Measurements from ENCODE around the gene AHDC1.

AHDC1 gene

DNA sequence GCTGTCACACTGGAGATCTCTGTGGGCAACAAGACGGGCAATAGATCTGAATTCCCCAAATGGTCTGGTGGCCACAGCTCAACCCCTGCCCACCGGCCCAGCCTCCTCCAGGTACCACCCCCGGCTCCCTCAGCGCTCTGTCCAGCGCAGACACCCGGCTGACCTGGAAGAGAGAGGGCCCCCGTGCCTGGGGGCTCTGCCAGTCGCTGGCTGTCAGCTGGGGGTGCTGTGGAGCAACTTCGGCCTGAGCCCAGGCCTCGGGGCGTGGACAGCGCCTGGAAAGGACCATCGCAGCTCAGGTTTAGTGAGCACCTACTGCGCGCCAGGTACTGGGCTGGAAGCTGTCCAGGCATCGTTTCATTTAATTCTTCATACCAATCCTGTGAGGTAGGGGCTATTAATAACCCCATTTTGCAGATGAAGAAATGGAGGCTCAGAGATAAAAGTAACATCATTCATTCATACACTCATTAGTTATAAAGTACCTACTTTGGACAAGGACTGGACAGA is 51.0 kb downstream of the AHDC1 start:
- no peak for TF ChIP-seq Cebpa-rat (IDR thresholded peaks at IDR 0.05)
- no peak overlapping the region for H3K9ac ChIP-seq

DNA sequence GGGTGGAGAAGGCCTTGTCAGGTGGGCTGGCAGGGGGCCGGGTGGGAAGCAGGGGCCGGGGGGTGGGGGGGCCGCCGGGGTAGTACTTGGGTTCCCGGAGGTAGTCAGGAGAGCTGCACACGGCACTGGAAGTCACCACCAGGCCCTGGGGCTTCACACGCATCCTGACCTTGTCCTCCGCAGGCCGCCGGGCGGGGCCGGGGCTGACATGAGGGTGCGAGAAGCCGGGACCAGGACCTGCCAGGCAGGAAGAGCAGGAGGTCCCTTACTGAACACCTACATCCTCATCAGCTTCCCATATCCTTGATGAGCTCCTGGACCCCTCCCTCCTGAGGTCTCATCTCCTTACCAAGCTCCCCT is 52.0 kb downstream of the AHDC1 start:
- Histone ChIP-seq H3K4me1 (peaks cover 39% of the 10 kb centered on the region), H3K9me3 (no peaks in the 10 kb centered on the region), H4K20me1 (peaks cover 76% of the 10 kb centered on the region), H3K36me3 (peaks cover 79% of the 10 kb centered on the region), H3K4me2 (no peak overlapping the region), H3K9ac (no peak overlapping the region), H3K27me3 (no peaks in the 10 kb centered on the region), H3K27ac (no peak overlapping the region), H3K4me3 (no peak overlapping the region)
- no peak for TF ChIP-seq Cebpa-rat (IDR thresholded peaks at IDR 0.05)

More for the DNA sequence above, 51.0 kb downstream of the AHDC1 start:
- Histone ChIP-seq H3K4me3 (no peak overlapping the region), H3K9me3 (no peaks in the 10 kb centered on the region), H3K36me3 (peaks cover 73% of the 10 kb centered on the region), H4K20me1 (peaks cover 75% of the 10 kb centered on the region), H3K27ac (0 out of 2 replicates have a peak overlapping the region, but pooled peaks have one; percentile 41), H3K27me3 (no peaks in the 10 kb centered on the region), H3K4me1 (peaks cover 50% of the 10 kb centered on the region), H3K4me2 (no peak overlapping the region)

DNA sequence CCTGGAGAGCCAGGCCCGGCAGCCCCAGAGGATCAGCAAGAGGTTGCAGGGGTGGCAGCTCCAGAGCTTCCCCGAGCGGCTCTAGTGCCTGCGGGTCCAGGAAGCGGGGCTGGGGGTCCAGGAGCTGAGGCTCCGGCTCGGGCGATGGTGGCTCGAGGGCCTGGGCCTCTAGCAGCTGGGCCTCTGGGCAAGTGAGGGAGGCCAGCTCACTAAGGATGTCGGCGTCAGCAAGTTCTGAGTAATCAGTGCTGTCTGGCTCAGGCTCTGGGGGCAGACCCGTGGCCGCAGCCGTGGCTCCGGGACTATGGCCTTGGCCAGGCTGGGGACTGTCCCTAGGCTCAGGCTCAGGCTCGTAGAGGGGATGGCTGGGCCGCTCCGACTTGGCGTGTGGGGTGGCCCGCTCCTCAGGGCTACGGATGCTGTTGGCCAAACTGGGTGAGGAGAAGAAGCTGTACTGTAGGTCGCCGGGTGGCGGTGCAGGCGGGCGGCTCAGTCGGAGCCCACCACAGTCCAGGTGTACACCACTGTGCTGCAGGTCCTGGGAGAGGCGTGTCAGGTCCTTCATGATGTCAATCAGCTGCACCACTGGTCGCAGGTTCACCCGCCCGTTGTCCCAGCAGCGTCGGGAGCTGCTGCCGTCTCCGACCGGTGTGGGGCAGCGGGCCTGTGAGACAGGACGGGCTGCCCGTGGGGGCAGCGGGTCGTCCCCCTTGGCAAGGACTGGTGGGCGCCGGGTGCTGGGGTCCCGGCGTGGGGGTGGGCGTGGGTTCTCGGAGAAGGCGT is 52.6 kb downstream of the AHDC1 start:
- Histone ChIP-seq H3K4me2 (no peak overlapping the region), H3K4me1 (peaks cover 35% of the 10 kb centered on the region), H3K4me3 (no peak overlapping the region), H3K9ac (no peak overlapping the region), H3K36me3 (peaks cover 84% of the 10 kb centered on the region), H3K27me3 (no peaks in the 10 kb centered on the region), H3K9me3 (no peaks in the 10 kb centered on the region), H4K20me1 (peaks cover 79% of the 10 kb centered on the region), H3K27ac (no peak overlapping the region)
- no peak for TF ChIP-seq Cebpa-rat (IDR thresholded peaks at IDR 0.05)

DNA sequence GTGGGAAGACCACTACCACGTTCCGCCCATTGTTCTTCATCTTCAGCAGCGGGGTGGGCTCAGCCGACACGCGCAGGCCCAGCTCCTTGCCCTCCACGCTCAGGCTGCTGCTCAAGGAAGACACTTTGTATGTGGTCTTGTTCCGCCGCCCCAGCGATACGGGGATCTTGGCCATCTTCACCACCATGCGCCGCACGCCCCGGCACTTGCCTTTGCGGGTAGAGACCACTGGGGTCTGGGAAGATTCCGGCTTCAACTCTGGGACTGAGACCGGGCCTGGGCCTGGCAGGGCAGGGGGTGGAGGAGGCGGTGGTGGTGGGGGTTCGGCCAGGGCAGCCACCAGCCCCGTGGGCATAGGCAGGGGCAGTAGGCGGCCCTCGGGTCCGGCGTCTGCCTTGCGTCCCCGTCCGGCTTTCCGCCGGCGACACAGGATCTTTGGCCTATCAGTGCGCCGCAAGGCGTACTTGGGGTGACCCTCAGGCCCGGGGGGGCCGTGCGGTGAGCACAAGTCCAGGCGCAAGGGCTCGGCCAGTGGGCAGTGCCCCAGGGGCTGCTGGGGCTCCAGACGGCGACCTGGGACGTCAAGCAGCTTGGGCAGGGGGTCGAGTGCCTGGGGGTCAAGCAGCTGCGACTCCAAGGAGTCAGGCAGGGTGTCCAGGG is 53.3 kb downstream of the AHDC1 start:
- Histone ChIP-seq H3K4me1 (peaks cover 36% of the 10 kb centered on the region), H3K9ac (no peak overlapping the region), H3K9me3 (no peaks in the 10 kb centered on the region), H3K27ac (no peak overlapping the region), H3K4me3 (no peak overlapping the region), H3K36me3 (peaks cover 92% of the 10 kb centered on the region), H3K27me3 (no peaks in the 10 kb centered on the region), H3K4me2 (no peak overlapping the region), H4K20me1 (peaks cover 84% of the 10 kb centered on the region)
- no peak for TF ChIP-seq Cebpa-rat (IDR thresholded peaks at IDR 0.05)

DNA sequence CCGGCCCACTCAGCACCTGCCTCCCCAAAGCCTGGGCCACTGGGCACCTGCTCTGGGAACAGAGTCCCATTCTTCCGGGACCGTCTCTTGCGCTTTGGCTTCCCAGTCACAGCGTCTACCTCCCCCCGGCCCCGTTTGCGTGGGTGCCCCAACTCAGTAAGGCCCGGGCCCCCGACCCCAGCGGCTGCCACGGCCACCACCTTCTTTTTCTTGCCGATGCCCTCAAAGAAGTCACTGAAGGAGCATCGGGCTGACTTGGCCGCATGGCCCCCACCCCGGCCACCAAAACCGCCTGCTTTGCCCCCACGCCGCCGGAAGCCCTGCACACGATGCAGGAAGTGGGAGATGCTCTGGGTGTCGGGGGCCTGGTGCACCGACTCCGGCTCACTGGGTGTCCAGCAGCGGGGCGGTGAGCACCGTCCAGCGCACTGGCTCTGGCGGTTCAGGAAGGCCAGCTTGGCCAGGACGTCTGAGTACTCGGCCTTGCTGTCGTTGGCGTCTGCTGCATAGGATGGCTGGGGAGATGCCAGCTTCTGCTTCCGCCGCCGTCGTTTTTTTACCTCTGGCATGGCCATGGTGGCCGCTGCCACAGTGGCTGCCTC is 54.0 kb downstream of the AHDC1 start:
- Histone ChIP-seq H3K9me3 (no peaks in the 10 kb centered on the region), H3K36me3 (peaks cover 96% of the 10 kb centered on the region), H3K9ac (no peak overlapping the region)

DNA sequence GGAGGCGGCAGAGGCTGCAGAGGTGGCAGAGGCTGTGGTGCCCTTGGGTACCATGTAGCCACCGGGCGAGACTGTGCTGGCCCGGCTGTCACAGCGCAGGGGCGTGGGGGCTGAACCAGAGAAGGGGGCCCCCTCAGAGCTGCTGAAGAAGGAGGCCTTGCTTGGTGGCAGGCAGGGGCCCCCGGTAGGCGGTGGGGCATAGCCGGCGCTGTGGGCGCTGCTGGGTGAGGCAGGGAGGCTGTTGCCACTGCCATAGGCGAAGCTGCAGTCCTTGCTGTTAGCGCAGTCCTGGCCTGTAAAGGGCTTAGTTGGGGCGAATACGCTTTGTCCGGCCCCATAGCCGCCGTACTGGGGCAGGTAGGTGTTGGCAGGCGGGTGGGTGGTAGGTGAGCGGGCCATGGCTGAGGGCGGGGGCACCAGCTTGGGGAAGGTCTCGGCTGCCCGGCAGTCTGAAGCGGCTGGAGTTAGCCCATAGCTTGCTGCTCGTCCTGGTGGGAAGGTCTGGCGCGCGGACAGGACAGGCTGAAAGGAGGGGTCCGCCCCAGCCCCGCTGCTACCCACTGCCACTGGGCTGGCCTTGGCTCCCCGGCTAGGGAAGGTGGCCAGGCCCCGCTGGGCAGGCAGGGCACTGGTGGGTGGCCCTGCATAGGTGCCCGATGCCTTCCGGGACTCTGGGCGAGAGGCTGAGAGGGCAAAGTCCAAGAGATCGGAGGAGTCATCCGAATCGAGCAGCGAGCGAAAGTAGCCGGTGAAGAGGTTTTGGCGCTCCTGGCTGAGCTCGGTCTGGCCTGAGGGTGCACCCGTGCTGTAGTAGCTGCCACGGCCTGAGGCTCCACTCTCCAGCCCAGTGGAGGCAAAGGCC is 54.9 kb downstream of the AHDC1 start:
- Histone ChIP-seq H3K4me1 (peaks cover 36% of the 10 kb centered on the region), H3K27me3 (no peaks in the 10 kb centered on the region), H3K9me3 (no peaks in the 10 kb centered on the region), H4K20me1 (peaks cover 86% of the 10 kb centered on the region), H3K4me3 (no peak overlapping the region), H3K4me2 (no peak overlapping the region), H3K36me3 (peaks cover 96% of the 10 kb centered on the region), H3K9ac (no peak overlapping the region), H3K27ac (peak overlapping the region; percentile 35; the same call in 1 of the 2 replicates)
- no peak for TF ChIP-seq Cebpa-rat (IDR thresholded peaks at IDR 0.05)

More for the DNA sequence above, 54.0 kb downstream of the AHDC1 start:
- peaks cover 36% of the 10 kb centered on the region for H3K4me1 ChIP-seq
- no peak overlapping the region for H3K4me3 ChIP-seq
- no peak overlapping the region for H3K27ac ChIP-seq
- H4K20me1 ChIP-seq = peaks cover 86% of the 10 kb centered on the region
- H3K4me2 ChIP-seq = no peak overlapping the region
- no peaks in the 10 kb centered on the region for H3K27me3 ChIP-seq
- no peak for TF ChIP-seq Cebpa-rat (IDR thresholded peaks at IDR 0.05)

DNA sequence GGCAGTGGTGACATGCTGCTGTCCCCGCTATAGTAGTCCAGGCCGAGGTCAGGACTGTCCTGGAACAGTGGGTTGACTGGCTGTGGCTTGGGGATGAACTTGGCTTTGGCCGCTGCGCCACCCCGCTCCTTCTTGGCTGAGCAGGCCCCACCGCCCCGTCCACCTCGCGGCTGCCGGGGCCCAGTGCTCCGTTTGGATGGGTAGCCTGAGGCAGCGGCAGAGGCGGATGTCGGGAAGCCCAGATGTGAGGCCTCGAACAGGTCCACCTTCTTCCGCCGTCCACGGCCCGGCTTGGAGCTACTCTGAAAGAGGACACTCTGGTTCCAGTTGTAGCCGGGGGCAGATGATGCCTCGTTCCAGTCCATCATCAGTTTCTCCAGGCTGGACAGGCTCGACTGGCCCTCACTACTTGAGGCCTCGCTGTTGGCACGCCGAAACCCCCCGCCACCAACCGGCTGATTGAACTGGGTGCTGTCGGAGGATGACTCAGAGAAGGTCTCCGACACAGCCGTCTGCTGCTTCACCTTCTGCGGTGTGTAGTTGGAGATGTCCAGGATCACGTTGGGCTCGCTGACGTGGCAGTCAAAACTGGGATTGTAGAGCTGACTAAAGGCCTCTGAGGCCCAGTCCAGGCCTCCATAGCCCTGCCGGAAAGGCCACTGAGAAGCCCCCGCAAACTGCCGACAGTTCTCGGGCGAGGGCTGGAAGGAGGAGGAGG is 55.6 kb downstream of the AHDC1 start:
- no peaks in the 10 kb centered on the region for H3K9me3 ChIP-seq
- H3K4me3 ChIP-seq = no peak overlapping the region
- no peaks in the 10 kb centered on the region for H3K27me3 ChIP-seq
- TF ChIP-seq Cebpa-rat (IDR thresholded peaks at IDR 0.05) = no peak
- H3K4me2 ChIP-seq = no peak overlapping the region
- peak overlapping the region; percentile 35; the same call in 1 of the 2 replicates for H3K27ac ChIP-seq
- peaks cover 96% of the 10 kb centered on the region for H3K36me3 ChIP-seq
- H3K4me1 ChIP-seq = peaks cover 35% of the 10 kb centered on the region
- H4K20me1 ChIP-seq = peaks cover 87% of the 10 kb centered on the region
- H3K9ac ChIP-seq = no peak overlapping the region

DNA sequence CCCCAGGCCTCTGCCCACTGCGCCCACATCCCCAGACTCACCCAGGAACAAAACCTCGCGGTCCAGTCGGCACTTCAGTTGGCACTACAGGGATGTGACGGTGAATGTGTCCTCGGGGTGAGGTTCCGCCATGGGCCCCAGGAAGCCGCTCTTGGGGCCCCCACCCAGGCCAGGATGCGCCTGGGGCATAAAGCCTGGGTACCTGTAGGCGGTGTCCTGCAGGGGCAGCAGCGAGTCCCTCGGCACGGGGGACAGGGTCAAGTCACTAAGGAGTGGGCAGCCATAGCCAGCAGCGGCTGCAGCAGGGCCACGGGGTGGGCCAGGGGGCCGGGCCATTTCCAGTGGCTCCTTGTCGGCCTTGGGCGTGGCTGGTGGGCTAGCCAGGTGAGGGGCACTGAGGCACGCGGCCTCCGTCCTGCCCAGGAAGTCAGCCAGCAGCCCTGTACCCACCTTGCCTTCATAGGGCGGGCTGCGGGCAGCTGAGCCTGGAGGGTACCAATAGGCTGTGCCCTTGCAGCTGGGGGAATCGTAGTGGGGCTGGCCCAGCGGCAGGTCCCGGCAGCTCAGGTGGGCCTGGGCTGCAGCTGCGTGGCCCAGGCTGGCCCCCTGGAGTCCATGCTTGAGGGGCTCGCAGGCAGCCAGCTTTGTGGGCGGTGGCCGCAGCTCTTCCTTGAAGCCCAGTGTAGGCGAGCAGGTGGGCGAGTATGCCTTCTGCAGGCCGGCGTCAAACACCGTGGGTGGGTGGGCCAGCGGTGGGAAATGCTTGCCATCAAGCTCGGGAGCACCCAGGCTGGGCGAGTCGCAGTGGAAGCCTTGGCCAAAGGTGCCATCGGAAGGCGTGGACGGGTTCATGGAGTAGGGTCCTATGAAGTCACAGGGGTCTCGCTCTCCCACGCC is 56.5 kb downstream of the AHDC1 start:
- peaks cover 38% of the 10 kb centered on the region for H3K4me1 ChIP-seq
- no peak for TF ChIP-seq Cebpa-rat (IDR thresholded peaks at IDR 0.05)
- peaks cover 96% of the 10 kb centered on the region for H3K36me3 ChIP-seq

More for the DNA sequence above, 56.5 kb downstream of the AHDC1 start:
- Histone ChIP-seq H3K4me2 (no peak overlapping the region), H3K27ac (no peak overlapping the region), H3K4me3 (no peak overlapping the region), H3K9ac (no peak overlapping the region), H3K27me3 (no peaks in the 10 kb centered on the region), H3K9me3 (no peaks in the 10 kb centered on the region), H4K20me1 (peaks cover 89% of the 10 kb centered on the region)
